Activated B cell treated with CpG ODN at 0.5 μM for 24 hours (primary cell): Measurements from ENCODE around the gene ALK. TPM values are rescaled to one million over a fixed set of nuclear protein-coding genes. Genes with fewer than 3 reads are reported as not detected.

Source experiments
- ATAC-seq: fragments of 200-7000 bp; cut with Tn5 transposase; one replicate; pipeline ENCODE4 v1.10.0; 2021; ENCODE audit warnings: low read depth, mild to moderate bottlenecking, moderate library complexity
- CTCF ChIA-PET: fragments of 350-600 bp; sonication (Branson Sonifier 250); formaldehyde crosslinking; loops from one replicate; lab custom pipeline; 2021; ENCODE audit warnings: antibody characterized with exemption; lab: Charles Lee
- POLR2A ChIA-PET: fragments of 350-600 bp; sonication (Branson Sonifier 250); formaldehyde crosslinking; loops from one replicate; lab custom pipeline; 2021; ENCODE audit warnings: antibody characterized with exemption; lab: Charles Lee
- DNase-seq: peaks from one replicate; pipeline ENCODE4 v3.0.0; 2022
- H3K27ac Mint-ChIP-seq: one replicate; pipeline ENCODE4 v1.8.0; 2020; ENCODE audit warnings: mixed read lengths
- H3K27me3 Mint-ChIP-seq: one replicate; pipeline ENCODE4 v1.8.0; 2021; ENCODE audit warnings: mixed read lengths
- H3K36me3 Mint-ChIP-seq: one replicate; pipeline ENCODE4 v1.8.0; 2021; ENCODE audit warnings: low read depth, mixed read lengths
- H3K4me1 Mint-ChIP-seq: one replicate; pipeline ENCODE4 v1.8.0; 2021; ENCODE audit warnings: mixed read lengths
- H3K4me3 Mint-ChIP-seq: one replicate; pipeline ENCODE4 v1.8.0; 2020; ENCODE audit warnings: mild to moderate bottlenecking, mixed read lengths
- H3K9me3 Mint-ChIP-seq: one replicate; pipeline ENCODE4 v1.8.0; 2020; ENCODE audit warnings: mixed read lengths
- CTCF ChIP-seq: fragments of 200-600 bp; IDR thresholded peaks from one replicate; pipeline ENCODE4 v1.8.0; 2022; ENCODE audit warnings: antibody characterized with exemption, mild to moderate bottlenecking
- intact Hi-C: fragments of 100-400 bp; cut with micrococcal nuclease; formaldehyde crosslinking; loops from one replicate; pipeline ENCODE4 v1.15.1; 2024
- total RNA-seq: library from RNA; stranded (reverse); gene quantifications from 2 replicates; pipeline ENCODE4 v1.2.3, GENCODE V29; 2022

The ALK gene
- total RNA-seq, 1 donor from 2014 or later: not detected

- no peaks in the 10 kb centered on the region for H3K36me3 Mint-ChIP-seq
- ATAC-seq: no peak
- intact Hi-C loops: no loop called here
- no peak for DNase-seq
- ChIA-PET CTCF (no interaction called here), POLR2A (no interaction called here)
- no peak overlapping the region for H3K27ac Mint-ChIP-seq
- no peaks in the 10 kb centered on the region for H3K27me3 Mint-ChIP-seq
- no peaks in the 10 kb centered on the region for H3K9me3 Mint-ChIP-seq
- no peak overlapping the region for H3K4me3 Mint-ChIP-seq
- no peaks in the 10 kb centered on the region for H3K4me1 Mint-ChIP-seq
- no peak for TF ChIP-seq CTCF
Observed at GRCh38 chr2:29603341-29603740, 318.0 kb downstream of the ALK start.

GRCh38 chr2:29601872-29602271 lies 319.5 kb downstream of the ALK start:
- DNase-seq (no peak), ATAC-seq (no peak)
- TF ChIP-seq CTCF: no peak
- Mint-ChIP-seq H3K4me3 (no peak overlapping the region), H3K36me3 (no peaks in the 10 kb centered on the region), H3K4me1 (no peaks in the 10 kb centered on the region), H3K9me3 (no peaks in the 10 kb centered on the region), H3K27me3 (no peaks in the 10 kb centered on the region), H3K27ac (no peak overlapping the region)
- intact Hi-C loops: no loop called here
- ChIA-PET CTCF (no interaction called here), POLR2A (no interaction called here)

- intact Hi-C loops: no loop called here
- Mint-ChIP-seq H3K27ac (no peak overlapping the region), H3K9me3 (no peaks in the 10 kb centered on the region), H3K27me3 (no peaks in the 10 kb centered on the region), H3K4me3 (no peak overlapping the region), H3K4me1 (no peaks in the 10 kb centered on the region), H3K36me3 (no peaks in the 10 kb centered on the region)
- ChIA-PET POLR2A (no interaction called here), CTCF (no interaction called here)
- DNase-seq: no peak
- no peak for TF ChIP-seq CTCF
- ATAC-seq: no peak
Observed at GRCh38 chr2:29601321-29601720, 320.1 kb downstream of the ALK start.

GRCh38 chr2:29599946-29600345 lies 321.4 kb downstream of the ALK start:
- ATAC-seq: no peak
- Mint-ChIP-seq H3K9me3 (no peaks in the 10 kb centered on the region), H3K27ac (no peak overlapping the region), H3K36me3 (no peaks in the 10 kb centered on the region), H3K27me3 (no peaks in the 10 kb centered on the region), H3K4me1 (no peaks in the 10 kb centered on the region), H3K4me3 (no peak overlapping the region)
- intact Hi-C loops: no loop called here
- CTCF ChIA-PET: no interaction called here
- POLR2A ChIA-PET: no interaction called here
- TF ChIP-seq CTCF: no peak
- DNase-seq: no peak

GRCh38 chr2:29598978-29599377 lies 322.4 kb downstream of the ALK start:
- Mint-ChIP-seq H3K9me3 (no peaks in the 10 kb centered on the region), H3K27ac (no peak overlapping the region), H3K36me3 (no peaks in the 10 kb centered on the region), H3K27me3 (no peaks in the 10 kb centered on the region), H3K4me1 (no peaks in the 10 kb centered on the region), H3K4me3 (no peak overlapping the region)
- ChIA-PET POLR2A (no interaction called here), CTCF (no interaction called here)
- no peak for TF ChIP-seq CTCF
- no peak for DNase-seq
- intact Hi-C loops: no loop called here
- no peak for ATAC-seq
